Measurements from ENCODE around the gene MPP3.

DNA sequence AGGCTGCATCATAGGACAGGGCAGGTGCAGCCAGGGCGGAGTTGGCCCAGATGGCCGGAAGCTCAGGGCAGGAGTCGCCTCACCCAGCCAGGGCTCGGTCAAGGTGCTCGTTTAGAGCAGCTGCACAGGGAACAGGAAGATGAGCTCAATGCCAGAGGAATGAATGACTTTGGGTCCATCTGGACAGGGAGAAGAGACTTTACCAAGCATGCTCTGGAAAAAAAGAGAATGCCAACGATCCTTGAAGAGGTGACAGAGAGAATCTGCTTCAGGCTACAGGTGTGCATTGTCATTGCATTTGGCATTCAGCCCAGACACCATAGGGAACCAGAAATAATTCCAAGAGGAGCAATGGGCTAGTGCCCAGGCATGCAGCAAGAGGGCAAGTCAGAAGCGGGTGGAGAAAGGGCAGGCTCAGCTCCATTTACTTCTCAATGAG, 6.7 kb upstream of the MPP3 start:
- TF ChIP-seq GATA3 (IDR thresholded peaks at IDR 0.05; ENCODE audit: low read depth, low read length) (no peak), GATA2 (IDR thresholded peaks at IDR 0.05; ENCODE audit: low read depth, low read length) (no peak)

Measured in SH-SY5Y (cell line).